PC-9 (cell line): ENCODE data around the gene RTP2.

Experiments
- EZH2 ChIP-seq: fragments of 200-600 bp; sonication (generic); IDR thresholded peaks from 2 replicates; pipeline ENCODE4 v1.8.0; 2017; ENCODE audit warnings: antibody characterized with exemption, low read depth
- TF ChIP-seq, protein P1 (sequence below): fragments of 200-600 bp; sonication (generic); conservative IDR thresholded peaks from 2 replicates; pipeline ENCODE4 v1.6.1; 2017; ENCODE audit warnings: mixed run types, antibody characterized with exemption, mild to moderate bottlenecking, moderate library complexity

DNA sequence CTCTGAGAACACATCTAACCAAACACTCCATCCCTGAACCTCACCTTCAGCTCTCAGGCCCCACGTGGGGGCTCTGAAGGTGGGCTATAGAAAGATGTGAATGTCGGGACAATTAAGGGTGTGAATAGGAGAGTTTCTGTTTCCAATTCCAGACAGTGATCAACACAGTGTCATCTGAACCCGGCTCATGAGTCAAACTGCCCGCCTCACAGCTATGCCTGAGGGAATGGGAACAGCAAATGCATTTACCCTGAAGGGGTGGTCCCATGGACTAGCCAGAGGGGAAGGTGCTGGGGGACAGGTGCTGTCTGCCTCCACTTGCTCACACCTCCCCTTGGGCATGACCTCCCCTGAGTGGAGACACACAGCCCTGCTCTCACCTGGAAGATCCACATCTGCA lies 6.3 kb downstream of the RTP2 start:
- TF ChIP-seq, protein P1, sequence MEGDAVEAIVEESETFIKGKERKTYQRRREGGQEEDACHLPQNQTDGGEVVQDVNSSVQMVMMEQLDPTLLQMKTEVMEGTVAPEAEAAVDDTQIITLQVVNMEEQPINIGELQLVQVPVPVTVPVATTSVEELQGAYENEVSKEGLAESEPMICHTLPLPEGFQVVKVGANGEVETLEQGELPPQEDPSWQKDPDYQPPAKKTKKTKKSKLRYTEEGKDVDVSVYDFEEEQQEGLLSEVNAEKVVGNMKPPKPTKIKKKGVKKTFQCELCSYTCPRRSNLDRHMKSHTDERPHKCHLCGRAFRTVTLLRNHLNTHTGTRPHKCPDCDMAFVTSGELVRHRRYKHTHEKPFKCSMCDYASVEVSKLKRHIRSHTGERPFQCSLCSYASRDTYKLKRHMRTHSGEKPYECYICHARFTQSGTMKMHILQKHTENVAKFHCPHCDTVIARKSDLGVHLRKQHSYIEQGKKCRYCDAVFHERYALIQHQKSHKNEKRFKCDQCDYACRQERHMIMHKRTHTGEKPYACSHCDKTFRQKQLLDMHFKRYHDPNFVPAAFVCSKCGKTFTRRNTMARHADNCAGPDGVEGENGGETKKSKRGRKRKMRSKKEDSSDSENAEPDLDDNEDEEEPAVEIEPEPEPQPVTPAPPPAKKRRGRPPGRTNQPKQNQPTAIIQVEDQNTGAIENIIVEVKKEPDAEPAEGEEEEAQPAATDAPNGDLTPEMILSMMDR = no peak
- TF ChIP-seq EZH2 = no peak
